HG02970 (cell line): Measurements from ENCODE around the gene ITPR2.
"Not testable (repeated sequence)": the region's sequence is repeated elsewhere in the genome, so short reads cannot be mapped to it uniquely, and the experiment has no call there.

Experiments
- ATAC-seq: cut with Tn5 transposase; IDR thresholded peaks from one replicate; pipeline ENCODE4 v1.9.1; 2021; ENCODE audit warnings: mild to moderate bottlenecking, moderate library complexity, moderate number of reproducible peaks; ENCODE audit not compliant: unreplicated experiment, low FRiP score

ITPR2 gene

DNA sequence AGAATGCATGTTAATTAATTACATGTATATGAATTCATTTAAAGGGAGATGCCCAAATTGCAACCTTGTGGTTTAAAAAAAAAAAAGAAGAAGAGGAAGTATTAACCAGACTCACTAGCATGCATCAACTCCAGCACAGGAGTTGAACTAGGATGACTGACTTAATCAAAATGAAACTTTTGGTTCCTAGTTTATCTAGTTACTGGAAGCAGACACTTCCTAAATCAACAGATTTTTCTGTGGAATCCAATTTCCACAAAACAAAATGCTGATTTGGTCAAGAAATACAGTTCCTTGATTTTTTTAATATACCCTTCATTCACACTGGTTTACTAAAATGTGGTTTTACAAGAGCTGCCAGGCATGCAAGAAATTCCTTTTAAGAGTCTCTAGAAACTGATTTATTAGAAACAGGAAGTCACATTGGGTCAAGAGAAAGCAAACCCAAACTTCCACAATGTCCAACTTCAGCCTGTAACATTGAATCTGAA, 41.6 kb downstream of the ITPR2 start:
- no peak for ATAC-seq

DNA sequence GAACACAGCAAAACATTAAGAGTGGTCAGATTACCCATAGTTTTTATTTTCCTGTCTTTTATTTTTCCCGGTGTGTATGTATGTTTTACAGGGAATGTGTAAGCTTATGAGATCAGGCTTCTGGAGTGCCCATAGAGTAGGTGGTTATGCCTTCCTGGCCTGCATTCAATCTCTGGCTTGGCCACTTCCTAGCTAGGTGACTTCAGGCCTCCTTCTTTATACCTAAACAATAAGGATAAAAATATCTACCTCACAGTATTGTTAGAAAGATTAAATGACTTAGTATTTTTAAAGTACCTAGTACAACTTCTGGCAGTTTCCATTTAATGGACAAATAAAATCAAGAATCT, 42.4 kb downstream of the ITPR2 start:
- ATAC-seq = no peak

DNA sequence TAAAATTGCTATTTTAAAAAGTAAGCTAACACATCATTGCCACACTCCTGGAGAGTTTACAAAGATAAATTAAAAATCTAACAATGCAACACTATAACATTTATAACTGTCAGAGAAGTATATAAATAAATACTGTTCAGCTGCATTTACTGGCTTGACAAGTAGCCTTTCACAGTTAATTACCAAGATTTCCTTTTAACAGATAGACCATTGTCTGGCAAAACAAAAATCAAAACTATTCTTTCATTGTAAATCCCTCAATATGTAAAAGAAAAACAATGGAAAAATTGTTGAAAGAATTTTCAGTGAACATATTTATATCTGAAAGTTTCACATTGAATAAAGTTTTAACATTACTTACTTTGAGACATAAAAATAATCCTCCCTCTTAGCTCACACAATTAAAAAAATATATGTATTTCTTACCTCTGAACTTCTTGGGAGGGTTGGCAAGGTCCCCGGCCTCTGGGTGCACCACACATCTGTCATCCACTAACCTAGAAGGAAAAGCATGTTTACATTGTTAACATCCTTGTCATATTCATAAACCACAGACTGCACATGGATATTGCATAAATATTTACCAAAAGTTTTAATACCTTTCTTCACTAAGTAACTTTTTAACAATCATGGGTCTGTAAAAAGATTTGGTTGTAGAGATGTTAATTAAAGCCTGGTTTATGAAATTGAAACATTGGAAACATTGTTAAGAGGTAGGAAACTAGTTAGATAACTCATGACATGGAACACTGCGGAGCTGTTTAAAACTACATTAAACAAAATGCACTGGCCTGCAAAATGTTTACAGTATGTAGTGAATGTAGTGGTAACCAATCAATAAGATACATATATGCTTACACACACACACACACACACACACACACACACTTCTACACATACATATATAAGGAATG, 43.0 kb downstream of the ITPR2 start:
- no peak for ATAC-seq

DNA sequence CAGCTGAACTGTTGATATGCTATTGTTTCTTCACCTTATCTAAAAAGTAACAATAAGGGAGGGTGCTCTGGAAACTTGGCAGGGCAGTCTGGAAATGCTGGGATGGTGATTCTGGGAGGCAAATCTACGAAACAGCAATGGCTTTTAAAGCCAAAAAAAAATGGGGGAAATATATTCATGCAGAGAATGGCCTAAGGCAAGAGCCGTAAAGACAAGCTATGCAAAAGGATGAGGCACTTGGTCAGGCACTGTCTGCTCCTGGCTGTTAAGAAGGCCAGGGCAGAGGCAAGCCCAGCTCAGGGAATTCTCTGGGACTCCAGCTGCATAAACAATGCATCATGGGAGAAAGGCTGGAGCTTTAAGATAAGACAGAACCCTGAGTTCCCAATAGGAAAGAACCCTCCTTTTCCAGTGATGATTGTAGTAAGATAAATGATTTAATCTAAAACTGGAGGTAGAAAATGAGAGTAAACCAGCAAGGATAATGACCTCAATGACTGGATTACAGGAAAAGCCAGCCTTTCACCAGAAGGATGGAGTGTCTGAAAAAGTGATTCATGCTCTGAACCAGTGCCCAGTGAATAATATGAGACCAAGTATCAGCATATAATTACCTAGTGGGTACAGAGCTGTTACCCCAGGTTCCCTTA, 46.0 kb downstream of the ITPR2 start:
- no peak for ATAC-seq

DNA sequence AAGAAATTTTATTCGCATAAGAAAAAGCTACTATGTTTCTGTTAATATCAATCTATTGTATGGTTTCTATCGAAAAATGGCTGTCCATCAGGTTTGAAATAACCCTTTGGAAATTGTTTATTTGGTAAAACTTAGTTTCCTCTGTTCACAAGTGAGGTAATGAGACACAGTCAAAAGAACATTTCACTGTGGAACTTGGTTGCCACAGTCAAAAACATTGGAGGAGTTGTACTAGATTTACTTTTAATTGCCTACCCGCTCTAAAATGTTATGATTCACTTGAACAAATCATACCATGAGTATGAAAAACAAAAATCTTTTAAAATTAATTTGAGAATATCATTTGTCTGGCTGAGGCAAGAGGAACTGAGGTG, 46.5 kb downstream of the ITPR2 start:
- no peak for ATAC-seq

DNA sequence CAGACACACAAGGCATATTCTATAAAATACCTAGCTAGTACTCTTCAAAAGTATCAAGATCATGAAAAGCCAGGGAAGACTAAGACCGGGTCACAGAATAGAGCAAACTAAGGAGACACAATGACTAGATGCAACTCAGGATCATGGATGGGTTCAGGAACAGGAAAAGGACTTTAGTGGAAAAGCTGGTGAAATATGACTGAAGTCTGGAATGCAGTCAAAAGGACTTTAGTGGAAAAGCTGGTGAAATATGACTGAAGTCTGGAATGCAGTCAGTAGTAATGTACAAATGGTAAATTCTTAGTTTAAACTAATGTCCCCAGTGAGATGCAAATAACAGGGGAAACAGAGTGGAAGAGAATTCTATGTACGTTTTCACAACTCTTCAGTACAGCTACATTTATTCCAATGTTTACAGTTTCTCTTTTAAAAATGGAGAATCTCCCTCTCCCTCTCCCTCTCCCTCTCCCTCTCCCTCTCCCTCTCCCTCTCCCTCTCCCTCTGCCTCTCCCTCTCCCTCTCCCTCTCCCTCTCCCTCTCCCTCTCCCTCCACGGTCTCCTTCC, 49.1 kb downstream of the ITPR2 start:
- not testable (repeated sequence) for ATAC-seq

DNA sequence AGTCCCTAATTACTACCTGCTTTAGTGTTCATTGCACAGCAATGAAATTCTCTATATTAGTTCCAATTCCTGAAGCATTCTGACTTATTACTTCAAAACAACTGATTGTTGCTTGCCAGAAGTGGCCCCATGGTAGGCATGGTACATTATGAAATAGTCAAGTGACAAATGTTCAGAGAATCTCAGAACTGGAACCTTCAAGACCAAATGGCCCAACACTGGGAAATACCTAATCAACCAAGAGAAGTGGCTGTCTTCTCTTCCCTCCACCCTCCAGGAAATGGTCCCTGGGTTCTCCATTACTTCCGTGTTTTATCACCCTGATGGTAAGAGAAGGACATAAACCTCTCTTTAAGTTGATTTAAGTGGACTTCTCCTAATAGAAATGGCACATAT, 49.9 kb downstream of the ITPR2 start:
- no peak for ATAC-seq

GRCh38 chr12:26782372-26783130, 50.4 kb downstream of the ITPR2 start:
- ATAC-seq = no peak

GRCh38 chr12:26780656-26781055, 52.3 kb downstream of the ITPR2 start:
- not testable (repeated sequence) for ATAC-seq

- not testable (repeated sequence) for ATAC-seq
Measured at GRCh38 chr12:26778173-26778775, 54.7 kb downstream of the ITPR2 start.

- no peak for ATAC-seq
Measured at GRCh38 chr12:26777236-26777635, 55.8 kb downstream of the ITPR2 start.

DNA sequence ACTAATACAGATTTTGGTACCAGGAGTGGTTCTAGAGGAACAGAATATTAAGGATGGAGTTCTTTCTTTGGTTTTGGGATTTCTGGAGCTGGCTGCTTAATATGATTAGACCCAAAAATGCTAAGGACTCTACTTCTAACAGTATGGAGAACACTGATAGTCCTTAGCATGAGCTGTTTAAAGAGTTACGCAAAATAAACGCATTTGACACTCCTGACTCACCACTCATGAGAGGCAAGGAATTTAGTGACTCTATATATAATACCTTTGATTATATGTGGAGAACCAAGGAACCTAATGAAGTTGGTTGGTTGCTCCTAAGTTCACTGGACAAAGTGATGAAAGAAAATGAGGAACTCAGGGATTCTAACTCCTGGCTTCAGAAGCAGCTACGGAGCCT, 57.0 kb downstream of the ITPR2 start:
- ATAC-seq = not testable (repeated sequence)

DNA sequence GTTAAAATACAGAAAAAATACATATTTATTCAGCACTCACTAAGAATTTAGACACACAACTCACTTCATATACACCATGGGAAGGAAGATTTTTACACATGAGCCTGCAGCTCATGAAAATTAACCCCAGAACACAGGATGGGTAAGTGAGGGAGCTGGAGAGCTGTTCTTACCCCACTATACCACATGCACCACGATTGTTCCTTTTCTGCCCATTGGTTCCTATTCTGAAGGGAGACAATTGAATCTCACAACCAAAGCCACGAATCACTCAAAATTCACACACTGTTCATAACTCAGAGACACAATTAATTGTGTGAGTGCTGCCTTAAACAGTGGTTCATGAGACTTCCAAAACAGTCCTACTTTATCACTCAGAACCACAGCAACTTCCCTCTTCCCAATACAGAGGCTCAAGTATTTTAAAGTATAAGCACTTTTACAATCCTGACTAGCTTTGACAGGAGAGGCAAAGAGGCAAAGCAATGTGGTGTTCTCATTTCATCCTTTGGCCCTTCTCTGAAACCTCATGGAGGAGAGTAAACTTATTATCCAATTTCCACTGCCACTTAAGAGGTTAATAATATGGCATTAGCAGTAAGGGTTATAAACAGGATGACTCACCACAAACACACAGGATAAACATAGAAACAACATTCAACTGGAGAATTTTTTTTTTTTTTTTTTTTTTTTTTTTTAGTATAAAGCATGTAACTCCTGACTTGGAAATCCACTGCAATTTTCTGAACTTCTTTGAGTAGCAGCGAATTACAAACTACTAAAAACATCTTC, 59.5 kb downstream of the ITPR2 start:
- ATAC-seq = no peak

GRCh38 chr12:26771861-26772260, 61.1 kb downstream of the ITPR2 start:
- no peak for ATAC-seq

- no peak for ATAC-seq
Measured at GRCh38 chr12:26770239-26771070, 62.5 kb downstream of the ITPR2 start.

GRCh38 chr12:26769611-26770010, 63.4 kb downstream of the ITPR2 start:
- ATAC-seq = no peak

GRCh38 chr12:26768611-26769603, 64.1 kb downstream of the ITPR2 start:
- peak; percentile 77 for ATAC-seq

GRCh38 chr12:26767865-26768264, 65.1 kb downstream of the ITPR2 start:
- ATAC-seq = no peak
